Measurements from ENCODE around the gene RFX1.
"Not testable (repeated sequence)": the region's sequence is repeated elsewhere in the genome, so short reads cannot be mapped to it uniquely, and the experiment has no call there.

The RFX1 gene

GRCh38 chr19:14048443-14049153, 42.5 kb upstream of the RFX1 start:
- TF ChIP-seq CSRNP3 (CRISPR knock-in tag; IDR thresholded peaks at IDR 0.05) (no peak), CSDC2 (CRISPR knock-in tag; IDR thresholded peaks at IDR 0.05) (no peak), RARB (CRISPR knock-in tag; IDR thresholded peaks at IDR 0.05) (no peak), TCF4 (CRISPR knock-in tag; IDR thresholded peaks at IDR 0.05; ENCODE audit: borderline replicate concordance) (no peak), BACH2 (CRISPR knock-in tag; IDR thresholded peaks at IDR 0.05; ENCODE audit: borderline replicate concordance) (no peak), ESRRG (CRISPR knock-in tag; IDR thresholded peaks at IDR 0.05) (no peak), ZNF70 (CRISPR knock-in tag; IDR thresholded peaks at IDR 0.05) (no peak), TOX (CRISPR knock-in tag; IDR thresholded peaks at IDR 0.05; ENCODE audit: borderline replicate concordance) (no peak), ZFP30 (CRISPR knock-in tag; IDR thresholded peaks at IDR 0.05) (no peak), ZFP3 (CRISPR knock-in tag; IDR thresholded peaks at IDR 0.05) (no peak), ZC3H10 (CRISPR knock-in tag; IDR thresholded peaks at IDR 0.05) (no peak), ZNF8 (CRISPR knock-in tag; IDR thresholded peaks at IDR 0.05) (no peak), ZNF565 (CRISPR knock-in tag; conservative IDR thresholded peaks at IDR 0.05; ENCODE audit: low read depth) (no peak)
- TF ChIP-seq, protein P1, sequence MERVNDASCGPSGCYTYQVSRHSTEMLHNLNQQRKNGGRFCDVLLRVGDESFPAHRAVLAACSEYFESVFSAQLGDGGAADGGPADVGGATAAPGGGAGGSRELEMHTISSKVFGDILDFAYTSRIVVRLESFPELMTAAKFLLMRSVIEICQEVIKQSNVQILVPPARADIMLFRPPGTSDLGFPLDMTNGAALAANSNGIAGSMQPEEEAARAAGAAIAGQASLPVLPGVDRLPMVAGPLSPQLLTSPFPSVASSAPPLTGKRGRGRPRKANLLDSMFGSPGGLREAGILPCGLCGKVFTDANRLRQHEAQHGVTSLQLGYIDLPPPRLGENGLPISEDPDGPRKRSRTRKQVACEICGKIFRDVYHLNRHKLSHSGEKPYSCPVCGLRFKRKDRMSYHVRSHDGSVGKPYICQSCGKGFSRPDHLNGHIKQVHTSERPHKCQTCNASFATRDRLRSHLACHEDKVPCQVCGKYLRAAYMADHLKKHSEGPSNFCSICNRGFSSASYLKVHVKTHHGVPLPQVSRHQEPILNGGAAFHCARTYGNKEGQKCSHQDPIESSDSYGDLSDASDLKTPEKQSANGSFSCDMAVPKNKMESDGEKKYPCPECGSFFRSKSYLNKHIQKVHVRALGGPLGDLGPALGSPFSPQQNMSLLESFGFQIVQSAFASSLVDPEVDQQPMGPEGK (CRISPR knock-in tag; IDR thresholded peaks at IDR 0.05; ENCODE audit: borderline replicate concordance), result no peak
- TF ChIP-seq, protein P2, sequence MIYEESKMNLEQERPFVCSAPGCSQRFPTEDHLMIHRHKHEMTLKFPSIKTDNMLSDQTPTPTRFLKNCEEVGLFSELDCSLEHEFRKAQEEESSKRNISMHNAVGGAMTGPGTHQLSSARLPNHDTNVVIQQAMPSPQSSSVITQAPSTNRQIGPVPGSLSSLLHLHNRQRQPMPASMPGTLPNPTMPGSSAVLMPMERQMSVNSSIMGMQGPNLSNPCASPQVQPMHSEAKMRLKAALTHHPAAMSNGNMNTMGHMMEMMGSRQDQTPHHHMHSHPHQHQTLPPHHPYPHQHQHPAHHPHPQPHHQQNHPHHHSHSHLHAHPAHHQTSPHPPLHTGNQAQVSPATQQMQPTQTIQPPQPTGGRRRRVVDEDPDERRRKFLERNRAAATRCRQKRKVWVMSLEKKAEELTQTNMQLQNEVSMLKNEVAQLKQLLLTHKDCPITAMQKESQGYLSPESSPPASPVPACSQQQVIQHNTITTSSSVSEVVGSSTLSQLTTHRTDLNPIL (CRISPR knock-in tag; IDR thresholded peaks at IDR 0.05; ENCODE audit: low read depth), result no peak
- peak; percentile 58; the same call in 2 of the 3 replicates for ATAC-seq

- ATAC-seq, result not testable (repeated sequence)
These were observed 41.7 kb upstream of the RFX1 start for GRCh38 chr19:14047866-14048265.

GRCh38 chr19:14042659-14043608, 36.8 kb upstream of the RFX1 start:
- peak; percentile 97 for ATAC-seq

GRCh38 chr19:14039181-14039580, 33.1 kb upstream of the RFX1 start:
- TF ChIP-seq ISL1 (CRISPR knock-in tag; IDR thresholded peaks at IDR 0.05) (no peak), TCF4 (CRISPR knock-in tag; IDR thresholded peaks at IDR 0.05; ENCODE audit: borderline replicate concordance) (no peak), ZNF8 (CRISPR knock-in tag; IDR thresholded peaks at IDR 0.05) (no peak), ZNF70 (CRISPR knock-in tag; IDR thresholded peaks at IDR 0.05) (no peak), RARB (CRISPR knock-in tag; IDR thresholded peaks at IDR 0.05) (no peak), POU6F1 (CRISPR knock-in tag; IDR thresholded peaks at IDR 0.05; ENCODE audit: borderline replicate concordance, low read depth) (no peak), ARNTL (CRISPR knock-in tag; IDR thresholded peaks at IDR 0.05; ENCODE audit: borderline replicate concordance, low read depth) (no peak), OSR1 (CRISPR knock-in tag; IDR thresholded peaks at IDR 0.05) (no peak), PPARA (CRISPR knock-in tag; IDR thresholded peaks at IDR 0.05; ENCODE audit: borderline replicate concordance) (no peak), ZFP30 (CRISPR knock-in tag; IDR thresholded peaks at IDR 0.05) (no peak), ZNF565 (CRISPR knock-in tag; conservative IDR thresholded peaks at IDR 0.05; ENCODE audit: low read depth) (no peak), TOX (CRISPR knock-in tag; IDR thresholded peaks at IDR 0.05; ENCODE audit: borderline replicate concordance) (no peak), CSDC2 (CRISPR knock-in tag; IDR thresholded peaks at IDR 0.05) (no peak), ZC3H10 (CRISPR knock-in tag; IDR thresholded peaks at IDR 0.05) (no peak), BACH2 (CRISPR knock-in tag; IDR thresholded peaks at IDR 0.05; ENCODE audit: borderline replicate concordance) (no peak)
- TF ChIP-seq, protein P2 (CRISPR knock-in tag; IDR thresholded peaks at IDR 0.05; ENCODE audit: low read depth), result no peak
- TF ChIP-seq, protein P3, sequence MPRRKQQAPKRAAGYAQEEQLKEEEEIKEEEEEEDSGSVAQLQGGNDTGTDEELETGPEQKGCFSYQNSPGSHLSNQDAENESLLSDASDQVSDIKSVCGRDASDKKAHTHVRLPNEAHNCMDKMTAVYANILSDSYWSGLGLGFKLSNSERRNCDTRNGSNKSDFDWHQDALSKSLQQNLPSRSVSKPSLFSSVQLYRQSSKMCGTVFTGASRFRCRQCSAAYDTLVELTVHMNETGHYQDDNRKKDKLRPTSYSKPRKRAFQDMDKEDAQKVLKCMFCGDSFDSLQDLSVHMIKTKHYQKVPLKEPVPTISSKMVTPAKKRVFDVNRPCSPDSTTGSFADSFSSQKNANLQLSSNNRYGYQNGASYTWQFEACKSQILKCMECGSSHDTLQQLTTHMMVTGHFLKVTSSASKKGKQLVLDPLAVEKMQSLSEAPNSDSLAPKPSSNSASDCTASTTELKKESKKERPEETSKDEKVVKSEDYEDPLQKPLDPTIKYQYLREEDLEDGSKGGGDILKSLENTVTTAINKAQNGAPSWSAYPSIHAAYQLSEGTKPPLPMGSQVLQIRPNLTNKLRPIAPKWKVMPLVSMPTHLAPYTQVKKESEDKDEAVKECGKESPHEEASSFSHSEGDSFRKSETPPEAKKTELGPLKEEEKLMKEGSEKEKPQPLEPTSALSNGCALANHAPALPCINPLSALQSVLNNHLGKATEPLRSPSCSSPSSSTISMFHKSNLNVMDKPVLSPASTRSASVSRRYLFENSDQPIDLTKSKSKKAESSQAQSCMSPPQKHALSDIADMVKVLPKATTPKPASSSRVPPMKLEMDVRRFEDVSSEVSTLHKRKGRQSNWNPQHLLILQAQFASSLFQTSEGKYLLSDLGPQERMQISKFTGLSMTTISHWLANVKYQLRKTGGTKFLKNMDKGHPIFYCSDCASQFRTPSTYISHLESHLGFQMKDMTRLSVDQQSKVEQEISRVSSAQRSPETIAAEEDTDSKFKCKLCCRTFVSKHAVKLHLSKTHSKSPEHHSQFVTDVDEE (CRISPR knock-in tag; IDR thresholded peaks at IDR 0.05), result no peak
- ATAC-seq, result no peak

Measured in SK-N-SH treated with all-trans-retinoic acid at 6 μM for 48 hours (cell line).